ENCODE data around the gene AQP1.

DNA sequence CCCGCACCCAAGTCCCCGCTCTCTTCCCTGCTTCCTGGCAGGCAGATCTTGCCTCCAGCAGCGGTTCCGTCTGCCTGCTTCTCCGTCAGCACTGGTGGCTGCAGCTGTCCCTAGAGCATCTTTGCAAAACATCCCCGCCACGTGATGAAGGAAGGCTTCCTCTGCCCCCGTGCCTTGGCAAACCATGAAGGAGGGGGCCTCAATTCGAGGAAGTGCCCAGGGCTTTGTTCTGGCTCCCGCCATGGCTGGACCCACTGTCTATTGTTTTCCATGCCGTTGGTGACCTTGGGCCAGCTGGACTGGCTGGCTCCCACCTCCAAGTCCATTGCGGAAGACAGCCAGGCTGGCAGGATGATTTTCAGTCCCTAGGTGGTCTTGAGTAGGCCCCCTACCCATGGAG lies 13.2 kb upstream of the AQP1 start:
- TF ChIP-seq, protein P1, sequence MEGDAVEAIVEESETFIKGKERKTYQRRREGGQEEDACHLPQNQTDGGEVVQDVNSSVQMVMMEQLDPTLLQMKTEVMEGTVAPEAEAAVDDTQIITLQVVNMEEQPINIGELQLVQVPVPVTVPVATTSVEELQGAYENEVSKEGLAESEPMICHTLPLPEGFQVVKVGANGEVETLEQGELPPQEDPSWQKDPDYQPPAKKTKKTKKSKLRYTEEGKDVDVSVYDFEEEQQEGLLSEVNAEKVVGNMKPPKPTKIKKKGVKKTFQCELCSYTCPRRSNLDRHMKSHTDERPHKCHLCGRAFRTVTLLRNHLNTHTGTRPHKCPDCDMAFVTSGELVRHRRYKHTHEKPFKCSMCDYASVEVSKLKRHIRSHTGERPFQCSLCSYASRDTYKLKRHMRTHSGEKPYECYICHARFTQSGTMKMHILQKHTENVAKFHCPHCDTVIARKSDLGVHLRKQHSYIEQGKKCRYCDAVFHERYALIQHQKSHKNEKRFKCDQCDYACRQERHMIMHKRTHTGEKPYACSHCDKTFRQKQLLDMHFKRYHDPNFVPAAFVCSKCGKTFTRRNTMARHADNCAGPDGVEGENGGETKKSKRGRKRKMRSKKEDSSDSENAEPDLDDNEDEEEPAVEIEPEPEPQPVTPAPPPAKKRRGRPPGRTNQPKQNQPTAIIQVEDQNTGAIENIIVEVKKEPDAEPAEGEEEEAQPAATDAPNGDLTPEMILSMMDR (IDR thresholded peaks at IDR 0.05), result no peak
- TF ChIP-seq POLR2A (IDR thresholded peaks at IDR 0.05), result no peak

Measured in thyroid gland (tissue), 4 donors.